H9 (cell line): ENCODE measurements around the gene TCF4. TPM values are rescaled to one million over a fixed set of nuclear protein-coding genes. Genes with fewer than 3 reads are reported as not detected.

Experiments
- DNase-seq: peaks from one replicate; pipeline ENCODE4 v3.0.0-alpha.2; 2017
- H2AFZ ChIP-seq: one replicate; pipeline ENCODE4 v1.6.1; 2013; ENCODE audit warnings: mild to moderate bottlenecking, low read length, control low read depth, moderate library complexity
- H2AK5ac ChIP-seq: 2 replicates; pipeline ENCODE4 v1.6.1; 2013; ENCODE audit warnings: low read length, control low read depth, mixed read lengths; ENCODE audit not compliant: insufficient read length
- H2BK120ac ChIP-seq: one replicate; pipeline ENCODE4 v1.6.1; 2013; ENCODE audit warnings: low read depth, mild to moderate bottlenecking, low read length, control low read depth, inconsistent platforms; ENCODE audit not compliant: poor library complexity, severe bottlenecking
- H2BK12ac ChIP-seq: 2 replicates; pipeline ENCODE4 v1.6.1; 2013; ENCODE audit warnings: low read length, control low read depth, mixed read lengths, low read depth; ENCODE audit not compliant: insufficient read length
- H2BK15ac ChIP-seq: 2 replicates; pipeline ENCODE4 v1.6.1; 2013; ENCODE audit warnings: low read depth, low read length, control low read depth
- H2BK20ac ChIP-seq: one replicate; pipeline ENCODE4 v1.6.1; 2013; ENCODE audit warnings: low read depth, mild to moderate bottlenecking, low read length, control low read depth, inconsistent platforms; ENCODE audit not compliant: poor library complexity, severe bottlenecking
- H2BK5ac ChIP-seq: 2 replicates; pipeline ENCODE4 v1.6.1; 2013; ENCODE audit warnings: low read length, control low read depth, mixed read lengths; ENCODE audit not compliant: insufficient read length
- H3K14ac ChIP-seq: 2 replicates; pipeline ENCODE4 v1.6.1; 2013; ENCODE audit warnings: low read length, control low read depth; ENCODE audit not compliant: insufficient read depth
- H3K18ac ChIP-seq: 2 replicates; pipeline ENCODE4 v1.6.1; 2013; ENCODE audit warnings: low read depth, mild to moderate bottlenecking, mixed read lengths, low read length, control low read depth; ENCODE audit not compliant: insufficient read length
- H3K23ac ChIP-seq: 2 replicates; pipeline ENCODE4 v1.6.1; 2013; ENCODE audit warnings: low read length, control low read depth, mixed read lengths, low read depth; ENCODE audit not compliant: insufficient read length
- H3K23me2 ChIP-seq: 2 replicates; pipeline ENCODE4 v1.6.1; 2013; ENCODE audit warnings: low read depth, mild to moderate bottlenecking, mixed read lengths, low read length, control low read depth; ENCODE audit not compliant: insufficient read length, poor library complexity, severe bottlenecking
- H3K27ac ChIP-seq: 2 replicates; pipeline ENCODE4 v1.5.1; 2013; ENCODE audit warnings: low read length, control low read depth, mixed read lengths, low read depth; ENCODE audit not compliant: insufficient read length
- H3K27me3 ChIP-seq: 2 replicates; pipeline ENCODE4 v1.6.1; 2013; ENCODE audit warnings: low read length, control low read depth, inconsistent platforms; ENCODE audit not compliant: insufficient read depth
- H3K4ac ChIP-seq: 2 replicates; pipeline ENCODE4 v1.6.1; 2013; ENCODE audit warnings: low read depth, mild to moderate bottlenecking, control low read depth, inconsistent platforms, low read length, moderate library complexity
- H3K4me1 ChIP-seq: 2 replicates; pipeline ENCODE4 v1.6.1; 2013; ENCODE audit warnings: low read length, control low read depth, inconsistent platforms; ENCODE audit not compliant: insufficient read depth
- H3K4me2 ChIP-seq: 2 replicates; pipeline ENCODE4 v1.6.1; 2013; ENCODE audit warnings: low read length, control low read depth, mixed read lengths; ENCODE audit not compliant: insufficient read length, insufficient read depth
- H3K56ac ChIP-seq: 2 replicates; pipeline ENCODE4 v1.6.1; 2013; ENCODE audit warnings: low read depth, mild to moderate bottlenecking, mixed read lengths, low read length, control low read depth; ENCODE audit not compliant: insufficient read length
- H3K79me1 ChIP-seq: 2 replicates; pipeline ENCODE4 v1.6.1; 2013; ENCODE audit warnings: low read depth, mild to moderate bottlenecking, moderate library complexity, low read length, control low read depth, inconsistent platforms; ENCODE audit not compliant: insufficient read depth, poor library complexity, severe bottlenecking
- H3K79me2 ChIP-seq: 2 replicates; pipeline ENCODE4 v1.6.1; 2013; ENCODE audit warnings: low read length, control low read depth, inconsistent platforms; ENCODE audit not compliant: insufficient read depth
- H3K9ac ChIP-seq: 2 replicates; pipeline ENCODE4 v1.6.1; 2013; ENCODE audit warnings: low read length, control low read depth, mixed read lengths; ENCODE audit not compliant: insufficient read length; ENCODE audit errors: extremely low read depth
- H3K9me3 ChIP-seq: one replicate; pipeline ENCODE4 v1.6.1; 2013; ENCODE audit warnings: low read depth, low read length, inconsistent platforms; ENCODE audit not compliant: control insufficient read depth
- H3T11ph ChIP-seq: one replicate; pipeline ENCODE4 v1.6.1; 2013; ENCODE audit warnings: mild to moderate bottlenecking, low read length, control low read depth, inconsistent platforms
- H4K20me1 ChIP-seq: one replicate; pipeline ENCODE4 v1.6.1; 2013; ENCODE audit not compliant: control insufficient read depth, insufficient read length, insufficient read depth
- H4K5ac ChIP-seq: 2 replicates; pipeline ENCODE4 v1.6.1; 2013; ENCODE audit warnings: low read depth, mild to moderate bottlenecking, mixed read lengths, low read length, control low read depth; ENCODE audit not compliant: insufficient read length
- H4K8ac ChIP-seq: replicated peaks from 2 replicates; pipeline ENCODE4 v1.6.1; 2013; ENCODE audit warnings: low read length, control low read depth, mixed read lengths, low read depth; ENCODE audit not compliant: insufficient read length
- H4K91ac ChIP-seq: 2 replicates; pipeline ENCODE4 v1.6.1; 2013; ENCODE audit warnings: low read depth, mild to moderate bottlenecking, moderate library complexity, mixed read lengths, low read length, control low read depth; ENCODE audit not compliant: insufficient read length
- H3K27ac Mint-ChIP-seq, 3 experiments: 2 replicates in 2 of 3; 3 replicates in 1 of 3; pipeline ENCODE4 v1.8.0; 2020 to 2021; ENCODE audit warnings: mixed read lengths in 3 of 3, mild to moderate bottlenecking in 1 of 3, moderate library complexity in 1 of 3
- H3K27me3 Mint-ChIP-seq: 2 replicates; pipeline ENCODE4 v1.8.0; 2021; ENCODE audit warnings: low read depth, mild to moderate bottlenecking, moderate library complexity, mixed read lengths
- H3K36me3 Mint-ChIP-seq, 3 experiments: 2 replicates in 2 of 3; 3 replicates in 1 of 3; pipeline ENCODE4 v1.8.0; 2020 to 2021; ENCODE audit warnings: low read depth in 3 of 3, mixed read lengths in 3 of 3; ENCODE audit not compliant: insufficient read depth in 1 of 3
- H3K4me1 Mint-ChIP-seq, 2 experiments: 2 replicates each; pipeline ENCODE4 v1.8.0; 2020; ENCODE audit warnings: mixed read lengths in 2 of 2
- H3K4me3 Mint-ChIP-seq, 2 experiments: 2 replicates in 1 of 2; 3 replicates in 1 of 2; pipeline ENCODE4 v1.8.0; 2020 to 2021; ENCODE audit warnings: mild to moderate bottlenecking in 2 of 2, mixed read lengths in 2 of 2, moderate library complexity in 1 of 2
- H3K9me3 Mint-ChIP-seq, 2 experiments: 2 replicates in 1 of 2; 3 replicates in 1 of 2; pipeline ENCODE4 v1.8.0; 2020; ENCODE audit warnings: mild to moderate bottlenecking in 2 of 2, mixed read lengths in 2 of 2, moderate library complexity in 1 of 2
- CTCF ChIP-seq: fragments of 200-600 bp; sonication (generic); conservative IDR thresholded peaks from 3 replicates; pipeline ENCODE4 v1.8.0; 2021; ENCODE audit warnings: antibody characterized with exemption, mild to moderate bottlenecking
- WGBS: extraction: QIAGEN DNeasy Blood & Tissue Kit; methylation state at CpG from one replicate; pipeline ENCODE4 v1.1.7; 2013; ENCODE audit warnings: missing lambda C conversion rate, low lambda C conversion rate, mixed read lengths; ENCODE audit not compliant: insufficient read length; ENCODE audit errors: extremely low coverage; 5-methylcytosine and 5-hydroxymethylcytosine counted together
- total RNA-seq: library from RNA; stranded (reverse); gene quantifications from 2 replicates; pipeline ENCODE4 v1.2.1, GENCODE V29; 2021

Gene TCF4
- total RNA-seq, 1 experiment from 2014 or later: 99.4 TPM

GRCh38 chr18:55506074-55506473, 81.9 kb downstream of the TCF4 start:
- Histone ChIP-seq H4K5ac (no peak overlapping the region), H2BK5ac (no peak overlapping the region), H2AK5ac (no peak overlapping the region), H2AFZ (no peak overlapping the region), H2BK15ac (no peak overlapping the region), H3K4ac (no peak overlapping the region), H4K8ac (no peak overlapping the region), H3K56ac (no peak overlapping the region), H3K9me3 (no peaks in the 10 kb centered on the region), H2BK12ac (no peak overlapping the region), H4K91ac (no peak overlapping the region), H3T11ph (no peak overlapping the region), H3K79me1 (no peaks in the 10 kb centered on the region), H3K27ac (no peak overlapping the region), H3K79me2 (peaks cover 13% of the 10 kb centered on the region; the same call in 1 of the 2 replicates), H3K27me3 (no peaks in the 10 kb centered on the region), H3K18ac (no peak overlapping the region), H3K14ac (no peak overlapping the region), H3K4me2 (no peak overlapping the region), H3K9ac (no peak overlapping the region), H3K23me2 (no peaks in the 10 kb centered on the region), H2BK20ac (no peak overlapping the region), H3K23ac (no peak overlapping the region), H3K4me1 (peaks cover 7% of the 10 kb centered on the region; the same call in 1 of the 2 replicates), H4K20me1 (no peaks in the 10 kb centered on the region), H2BK120ac (no peak overlapping the region)
- Mint-ChIP-seq H3K36me3 (no peaks in the 10 kb centered on the region), H3K4me1 (peaks cover 55 to 56% of the 10 kb centered on the region in 2 experiments), H3K27ac (no peak overlapping the region), H3K27me3 (no peaks in the 10 kb centered on the region), H3K4me3 (no peak overlapping the region), H3K9me3 (no peaks in the 10 kb centered on the region)
- TF ChIP-seq CTCF: no peak
- DNase-seq: no peak
- WGBS: no CpG with 5 or more reads among the region's 1 CpG
